GM04504 (cell line): ENCODE measurements around the gene IKBKE.

Source experiments
- DNase-seq: peaks from one replicate; pipeline ENCODE4 v3.0.0-alpha.2; 2012; ENCODE audit warnings: low read depth

Gene IKBKE

GRCh38 chr1:206541236-206541833 is 71.1 kb downstream of the IKBKE start:
- no peak for DNase-seq

- no peak for DNase-seq
Observed at GRCh38 chr1:206544562-206545257, 74.4 kb downstream of the IKBKE start.

GRCh38 chr1:206545351-206545750 is 75.1 kb downstream of the IKBKE start:
- DNase-seq: no peak
